T47D (cell line): ENCODE results near the gene GRXCR2.
"Not testable (repeated sequence)": the region's sequence is repeated elsewhere in the genome, so short reads cannot be mapped to it uniquely, and the experiment has no call there.

Experiments used
- DNase-seq, 2 experiments: peaks; one replicate each; pipeline versions ENCODE4 v3.0.0 to v3.0.0-alpha.2; 2011 to 2012; ENCODE audit warnings: low read depth in 1 of 2, low spot score in 1 of 2
- JUND ChIP-seq: IDR thresholded peaks from 2 replicates; pipeline ENCODE4 v1.6.1; 2012; ENCODE audit warnings: low read depth
- in situ Hi-C: cut with HindIII; loops from 2 replicates; pipeline ENCODE4 v1.10.0; 2016; ENCODE audit warnings: low sequenced_read_pairs, low pct_unique_long_range_greater_than_20kb

The GRXCR2 gene

GRCh38 chr5:145906401-145906800, 33.6 kb upstream of the GRXCR2 start:
- DNase-seq = no peak
- no peak for TF ChIP-seq JUND
- in situ Hi-C loops = no loop called here

GRCh38 chr5:145904743-145905142, 31.9 kb upstream of the GRXCR2 start:
- in situ Hi-C loops = no loop called here

GRCh38 chr5:145903867-145904266, 31.1 kb upstream of the GRXCR2 start:
- no peak for TF ChIP-seq JUND
- no peak for DNase-seq
- in situ Hi-C loops = no loop called here

More at GRCh38 chr5:145904743-145905142, 31.9 kb upstream of the GRXCR2 start:
- no peak for TF ChIP-seq JUND
- DNase-seq = no peak

- peak in 1 of 2 experiments; percentile 63 for DNase-seq
- TF ChIP-seq JUND = no peak
- in situ Hi-C loops = no loop called here
These were observed 30.3 kb upstream of the GRXCR2 start for GRCh38 chr5:145903113-145903512.

DNA sequence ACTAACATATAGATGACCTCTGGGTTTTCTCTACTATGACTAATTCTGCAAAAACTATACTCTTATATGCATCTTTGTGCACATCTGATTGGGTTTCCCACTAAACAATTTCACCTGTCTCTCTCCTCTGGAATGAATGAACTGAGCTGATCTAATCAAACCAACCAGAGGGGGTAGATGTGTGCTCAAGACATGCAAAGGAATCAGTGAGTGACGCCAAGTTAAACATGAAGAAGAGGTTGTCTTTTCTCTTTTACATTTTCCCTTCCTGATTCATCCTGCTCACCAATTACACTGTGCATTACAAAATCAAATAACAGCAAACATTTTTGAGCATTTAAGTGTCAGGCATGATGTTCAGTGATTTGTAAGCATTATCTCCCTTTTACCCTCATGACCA, 29.6 kb upstream of the GRXCR2 start:
- DNase-seq = peak in 1 of 2 experiments; percentile 66
- TF ChIP-seq JUND = no peak
- in situ Hi-C loops = no loop called here

GRCh38 chr5:145898171-145898570, 25.4 kb upstream of the GRXCR2 start:
- in situ Hi-C loops = no loop called here
- DNase-seq = no peak
- TF ChIP-seq JUND = no peak

DNA sequence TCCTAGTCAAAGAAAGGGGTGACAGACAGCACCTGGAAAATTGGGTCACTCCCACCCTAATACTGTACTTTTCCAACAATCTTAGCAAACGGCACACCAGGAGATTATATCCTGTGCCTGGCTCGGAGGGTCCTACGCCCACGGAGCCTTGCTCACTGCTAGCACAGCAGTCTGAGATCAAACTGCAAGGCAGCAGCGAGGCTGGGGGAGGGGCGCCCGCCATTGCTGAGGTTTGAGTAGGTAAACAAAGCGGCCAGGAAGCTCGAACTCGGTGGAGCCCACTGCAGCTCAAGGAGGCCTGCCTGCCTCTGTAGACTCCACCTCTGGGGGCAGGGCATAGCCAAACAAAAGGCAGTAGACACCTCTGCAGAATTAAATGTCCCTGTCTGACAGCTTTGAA, 18.6 kb upstream of the GRXCR2 start:
- DNase-seq, in situ Hi-C loops: not testable (repeated sequence)

DNA sequence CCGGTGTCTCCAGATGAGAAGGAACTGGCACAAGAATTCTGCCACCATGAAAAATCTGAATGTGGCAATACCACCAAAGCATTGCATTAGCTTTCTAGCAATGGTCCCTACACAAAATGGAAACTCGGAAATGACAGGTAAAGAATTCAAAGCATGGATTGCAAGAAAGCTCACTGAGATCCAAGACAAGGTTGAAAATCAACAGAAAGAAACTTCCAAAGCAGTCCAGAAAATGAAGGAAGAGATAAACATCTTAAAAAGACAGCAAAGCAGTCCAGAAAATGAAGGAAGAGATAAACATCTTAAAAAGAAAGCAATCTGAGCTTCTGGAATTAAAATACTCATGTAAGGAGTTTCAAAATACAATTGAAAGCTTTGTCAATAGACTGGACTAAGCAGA, 16.8 kb upstream of the GRXCR2 start:
- in situ Hi-C loops = no loop called here
- TF ChIP-seq JUND = 0 out of 2 replicates have a peak, but pooled peaks have one; percentile 32
- peak in 1 of 2 experiments; percentile 56 for DNase-seq

- in situ Hi-C loops = no loop called here
- peak; percentile 27 to 83 for DNase-seq
These were observed 15.3 kb upstream of the GRXCR2 start for GRCh38 chr5:145887976-145888574.

GRCh38 chr5:145887217-145887616, 14.4 kb upstream of the GRXCR2 start:
- in situ Hi-C loops = no loop called here
- DNase-seq = no peak
- no peak for TF ChIP-seq JUND

More at GRCh38 chr5:145887976-145888574, 15.3 kb upstream of the GRXCR2 start:
- TF ChIP-seq JUND = no peak

- no peak for TF ChIP-seq JUND
- in situ Hi-C loops = no loop called here
These were observed 2.0 kb upstream of the GRXCR2 start for GRCh38 chr5:145874765-145875164.

GRCh38 chr5:145872486-145872885, 328 bp downstream of the GRXCR2 start:
- DNase-seq = no peak
- no peak for TF ChIP-seq JUND
- in situ Hi-C loops = no loop called here

More at GRCh38 chr5:145874765-145875164, 2.0 kb upstream of the GRXCR2 start:
- no peak for DNase-seq

- in situ Hi-C loops = no loop called here
These were observed 3.1 kb downstream of the GRXCR2 start for GRCh38 chr5:145869753-145870152.

GRCh38 chr5:145867806-145868205, 5.0 kb downstream of the GRXCR2 start:
- in situ Hi-C loops = no loop called here
- TF ChIP-seq JUND = no peak
- DNase-seq = no peak

More at GRCh38 chr5:145869753-145870152, 3.1 kb downstream of the GRXCR2 start:
- no peak for DNase-seq
- TF ChIP-seq JUND = no peak

GRCh38 chr5:145864432-145864831, 8.4 kb downstream of the GRXCR2 start:
- DNase-seq, in situ Hi-C loops: not testable (repeated sequence)
